GM23248 (cell line): ENCODE results near the gene SIGLEC1.

Source experiments
- EZH2 ChIP-seq: fragments of 200-600 bp; sonication (generic); IDR thresholded peaks from 2 replicates; pipeline ENCODE4 v1.6.1; 2018; ENCODE audit warnings: antibody characterized with exemption, mild to moderate bottlenecking; ENCODE audit not compliant: insufficient read depth, poor library complexity, severe bottlenecking
- EZH2phosphoT487 ChIP-seq: fragments of 200-600 bp; sonication (generic); IDR thresholded peaks from 2 replicates; pipeline ENCODE4 v1.6.1; 2018; ENCODE audit warnings: antibody characterized with exemption, moderate library complexity, mild to moderate bottlenecking, low read depth; ENCODE audit not compliant: insufficient read depth

DNA sequence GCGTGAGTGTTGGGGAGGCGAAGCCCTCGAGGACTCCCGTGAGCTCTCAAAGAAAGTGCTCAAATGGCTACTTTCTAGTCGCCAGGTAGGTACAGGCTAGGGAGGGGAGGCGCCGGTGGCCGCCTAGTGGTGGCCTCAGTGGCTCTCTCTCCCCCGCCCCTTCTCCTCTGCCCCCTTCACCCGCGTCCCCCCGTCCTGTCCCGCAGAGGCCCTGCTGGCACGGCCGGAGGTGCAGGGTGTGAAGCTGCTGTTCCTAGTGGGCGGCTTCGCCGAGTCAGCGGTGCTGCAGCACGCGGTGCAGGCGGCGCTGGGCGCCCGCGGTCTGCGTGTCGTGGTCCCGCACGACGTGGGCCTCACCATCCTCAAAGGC lies 38.9 kb upstream of the SIGLEC1 start:
- TF ChIP-seq EZH2 (no peak), EZH2phosphoT487 (no peak)
